Measurements from ENCODE around the gene HIGD2A. TPM values are rescaled to one million over a fixed set of nuclear protein-coding genes. Genes with fewer than 3 reads are reported as not detected.

Gene HIGD2A
- total RNA-seq, 1 experiment from 2014 or later: 129 TPM

- in situ Hi-C loops (cut with HindIII; ENCODE audit: low pct_unique_long_range_greater_than_20kb, low sequenced_read_pairs): no loop called here
- no peak for DNase-seq (ENCODE audit: low read depth)
Measured at GRCh38 chr5:176429972-176430371, 41.4 kb downstream of the HIGD2A start.

GRCh38 chr5:176432707-176433106, 44.2 kb downstream of the HIGD2A start:
- DNase-seq (ENCODE audit: low read depth): no peak
- in situ Hi-C loops (cut with HindIII; ENCODE audit: low pct_unique_long_range_greater_than_20kb, low sequenced_read_pairs): no loop called here

GRCh38 chr5:176436656-176437055, 48.1 kb downstream of the HIGD2A start:
- in situ Hi-C loops (cut with HindIII; ENCODE audit: low pct_unique_long_range_greater_than_20kb, low sequenced_read_pairs): no loop called here
- no peak for DNase-seq (ENCODE audit: low read depth)

GRCh38 chr5:176438959-176439757, 50.6 kb downstream of the HIGD2A start:
- in situ Hi-C loops (cut with HindIII; ENCODE audit: low pct_unique_long_range_greater_than_20kb, low sequenced_read_pairs): no loop called here
- DNase-seq (ENCODE audit: low read depth): no peak

Other genes with a start within 250 kb of the HIGD2A start
- gene SIMC1, start 150.3 kb upstream of the HIGD2A start, total RNA-seq (2014; rRNA removed; shearing (Covaris generic); ENCODE audit: low replicate concordance): 6.7 and 19.8 TPM in 2 replicates
- gene KIAA1191, start 27.0 kb upstream of the HIGD2A start, total RNA-seq (2014; rRNA removed; shearing (Covaris generic); ENCODE audit: low replicate concordance): 103 and 141 TPM in 2 replicates
- not detected in 2 replicates for gene ARL10, start 23.3 kb upstream of the HIGD2A start, total RNA-seq (2014; rRNA removed; shearing (Covaris generic); ENCODE audit: low replicate concordance)
- gene NOP16, start 153 bp upstream of the HIGD2A start, total RNA-seq (2014; rRNA removed; shearing (Covaris generic); ENCODE audit: low replicate concordance): 17.9 and 27.4 TPM in 2 replicates
- gene CLTB, start 27.8 kb downstream of the HIGD2A start, total RNA-seq (2014; rRNA removed; shearing (Covaris generic); ENCODE audit: low replicate concordance): 70.3 and 106 TPM in 2 replicates
- 26.2 and 31.4 TPM in 2 replicates for gene FAF2, start 59.6 kb downstream of the HIGD2A start, total RNA-seq (2014; rRNA removed; shearing (Covaris generic); ENCODE audit: low replicate concordance)
- 2.0 and 18.7 TPM in 2 replicates for gene RNF44, start 148.7 kb downstream of the HIGD2A start, total RNA-seq (2014; rRNA removed; shearing (Covaris generic); ENCODE audit: low replicate concordance)
- 0.23 and 1.2 TPM in 2 replicates for gene CDHR2, start 160.6 kb downstream of the HIGD2A start, total RNA-seq (2014; rRNA removed; shearing (Covaris generic); ENCODE audit: low replicate concordance)
- 30.1 and 36.8 TPM in 2 replicates for gene GPRIN1, start 221.4 kb downstream of the HIGD2A start, total RNA-seq (2014; rRNA removed; shearing (Covaris generic); ENCODE audit: low replicate concordance)
- not detected in 2 replicates for gene SNCB, start 241.8 kb downstream of the HIGD2A start, total RNA-seq (2014; rRNA removed; shearing (Covaris generic); ENCODE audit: low replicate concordance)
- not detected in 2 replicates for gene EIF4E1B, start 241.9 kb downstream of the HIGD2A start, total RNA-seq (2014; rRNA removed; shearing (Covaris generic); ENCODE audit: low replicate concordance)

All from Caki2 (cell line).